ENCODE results near the gene ATP8A1. TPM values are rescaled to one million over a fixed set of nuclear protein-coding genes. Genes with fewer than 3 reads are reported as not detected.

ATP8A1 gene
- total RNA-seq, 2 donors from 2014 or later, result 17.9 to 18.7 TPM

DNA sequence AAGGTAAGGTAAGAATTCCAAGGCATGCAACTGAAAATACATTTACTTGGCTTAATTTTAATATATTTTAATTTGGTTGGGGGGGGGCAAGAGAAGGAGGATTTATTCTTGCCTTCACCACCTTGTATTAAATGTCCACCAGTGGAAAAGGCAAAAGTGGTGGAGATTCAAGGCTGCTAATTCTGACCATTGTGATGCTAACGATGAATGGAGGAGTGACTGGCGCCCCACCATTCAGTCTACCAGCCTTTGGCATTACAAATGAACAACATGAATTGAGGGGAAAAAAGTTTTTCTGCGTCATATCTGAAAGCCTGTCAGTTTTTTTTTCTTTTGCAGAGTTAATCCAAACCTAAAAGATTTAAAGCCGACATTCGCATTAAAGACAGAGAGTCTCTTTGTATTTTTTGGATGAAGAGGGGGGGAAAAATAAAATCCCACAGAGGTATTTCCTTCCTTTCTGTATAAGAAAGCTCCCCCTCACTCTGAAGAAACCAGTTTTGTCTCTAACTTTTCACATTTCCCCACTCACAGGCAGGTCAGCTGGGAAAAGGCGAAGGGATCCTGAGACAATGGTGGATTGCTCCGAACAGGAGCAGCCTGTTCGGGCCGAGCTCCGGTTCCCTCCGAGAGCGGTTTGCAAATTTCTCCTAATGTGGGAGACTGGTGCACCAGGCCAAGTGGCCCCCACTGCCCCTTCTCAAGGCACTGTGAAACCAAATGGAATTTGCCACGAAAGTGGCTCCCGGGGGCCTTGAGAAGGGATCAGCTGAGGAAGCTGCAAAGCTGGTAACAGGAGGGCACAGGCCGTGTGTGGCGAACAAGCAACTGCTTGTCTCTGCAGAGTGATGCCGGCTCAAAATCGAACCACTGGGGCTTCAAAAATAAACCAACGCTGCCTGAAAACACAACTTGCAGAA, 231.5 kb downstream of the ATP8A1 start:
- peak; percentile 63 for DNase-seq
- Histone ChIP-seq H3K36me3 (ENCODE audit: control insufficient read depth, insufficient read depth, low read length) (peaks cover 6% of the 10 kb centered on the region), H3K4me1 (ENCODE audit: control insufficient read depth, insufficient read depth, low read length) (peaks cover 11% of the 10 kb centered on the region), H3K27me3 (ENCODE audit: control insufficient read depth, insufficient read depth, low read length, poor library complexity, severe bottlenecking) (no peaks in the 10 kb centered on the region), H3K4me3 (ENCODE audit: low read length) (no peak overlapping the region), H3K9ac (ENCODE audit: extremely low read depth, low read length, poor library complexity, severe bottlenecking) (no peak overlapping the region), H3K27ac (ENCODE audit: low read depth, low read length) (peak overlapping the region; percentile 22), H3K9me3 (ENCODE audit: control insufficient read depth, low read length) (no peaks in the 10 kb centered on the region)
- Mint-ChIP-seq H3K4me1 (peaks cover 33% of the 10 kb centered on the region), H3K27ac (peak overlapping the region; percentile 21), H3K4me3 (peak overlapping the region; percentile 7), H3K27me3 (ENCODE audit: insufficient read depth) (peaks cover 57% of the 10 kb centered on the region), H3K9me3 (no peaks in the 10 kb centered on the region), H3K36me3 (ENCODE audit: low read depth) (peaks cover 20% of the 10 kb centered on the region)
- TF ChIP-seq, protein P1, sequence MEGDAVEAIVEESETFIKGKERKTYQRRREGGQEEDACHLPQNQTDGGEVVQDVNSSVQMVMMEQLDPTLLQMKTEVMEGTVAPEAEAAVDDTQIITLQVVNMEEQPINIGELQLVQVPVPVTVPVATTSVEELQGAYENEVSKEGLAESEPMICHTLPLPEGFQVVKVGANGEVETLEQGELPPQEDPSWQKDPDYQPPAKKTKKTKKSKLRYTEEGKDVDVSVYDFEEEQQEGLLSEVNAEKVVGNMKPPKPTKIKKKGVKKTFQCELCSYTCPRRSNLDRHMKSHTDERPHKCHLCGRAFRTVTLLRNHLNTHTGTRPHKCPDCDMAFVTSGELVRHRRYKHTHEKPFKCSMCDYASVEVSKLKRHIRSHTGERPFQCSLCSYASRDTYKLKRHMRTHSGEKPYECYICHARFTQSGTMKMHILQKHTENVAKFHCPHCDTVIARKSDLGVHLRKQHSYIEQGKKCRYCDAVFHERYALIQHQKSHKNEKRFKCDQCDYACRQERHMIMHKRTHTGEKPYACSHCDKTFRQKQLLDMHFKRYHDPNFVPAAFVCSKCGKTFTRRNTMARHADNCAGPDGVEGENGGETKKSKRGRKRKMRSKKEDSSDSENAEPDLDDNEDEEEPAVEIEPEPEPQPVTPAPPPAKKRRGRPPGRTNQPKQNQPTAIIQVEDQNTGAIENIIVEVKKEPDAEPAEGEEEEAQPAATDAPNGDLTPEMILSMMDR (conservative IDR thresholded peaks at IDR 0.05), result no peak
- 73 to 78% methylated on average over 16 to 17 of the region's 19 CpGs for WGBS, 2 experiments (ENCODE audit: insufficient coverage in 1 of 2, insufficient read length in 1 of 2)

DNA sequence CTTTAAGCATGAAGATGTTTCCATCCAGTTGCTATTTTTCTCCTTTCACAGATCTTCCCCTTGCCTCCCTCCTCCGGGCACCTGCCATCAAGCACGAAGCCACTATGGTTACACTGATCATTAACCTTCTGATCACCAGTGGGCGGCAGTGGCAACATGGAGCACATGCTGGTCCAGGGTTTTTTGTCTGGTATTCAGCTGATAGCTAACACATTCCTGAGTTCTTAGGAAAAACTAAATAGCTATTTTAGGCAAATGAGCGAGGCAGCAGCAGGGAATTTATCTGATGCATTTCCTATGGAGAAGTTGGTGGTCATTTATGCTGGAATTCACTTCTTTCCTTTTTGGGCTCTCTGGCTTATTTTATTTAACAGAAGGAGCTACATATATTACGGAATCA, 236.8 kb downstream of the ATP8A1 start:
- H3K4me1 ChIP-seq (ENCODE audit: control insufficient read depth, insufficient read depth, low read length), result no peaks in the 10 kb centered on the region
- H3K27ac ChIP-seq (ENCODE audit: low read depth, low read length), result no peak overlapping the region
- Mint-ChIP-seq H3K27ac (no peak overlapping the region), H3K4me1 (peaks cover 16% of the 10 kb centered on the region), H3K36me3 (ENCODE audit: low read depth) (peaks cover 19% of the 10 kb centered on the region), H3K27me3 (ENCODE audit: insufficient read depth) (peaks cover 35% of the 10 kb centered on the region), H3K9me3 (no peaks in the 10 kb centered on the region), H3K4me3 (no peak overlapping the region)
- H3K9me3 ChIP-seq (ENCODE audit: control insufficient read depth, low read length), result no peaks in the 10 kb centered on the region
- TF ChIP-seq, protein P1 (conservative IDR thresholded peaks at IDR 0.05), result no peak
- H3K27me3 ChIP-seq (ENCODE audit: control insufficient read depth, insufficient read depth, low read length, poor library complexity, severe bottlenecking), result no peaks in the 10 kb centered on the region
- WGBS, 2 experiments (ENCODE audit: insufficient coverage in 1 of 2, insufficient read length in 1 of 2), result 86 to 100% methylated on average over 3 to 5 of the region's 5 CpGs
- no peak overlapping the region for H3K4me3 ChIP-seq (ENCODE audit: low read length)
- DNase-seq, result no peak
- peaks cover 6% of the 10 kb centered on the region for H3K36me3 ChIP-seq (ENCODE audit: control insufficient read depth, insufficient read depth, low read length)
- no peak overlapping the region for H3K9ac ChIP-seq (ENCODE audit: extremely low read depth, low read length, poor library complexity, severe bottlenecking)

DNA sequence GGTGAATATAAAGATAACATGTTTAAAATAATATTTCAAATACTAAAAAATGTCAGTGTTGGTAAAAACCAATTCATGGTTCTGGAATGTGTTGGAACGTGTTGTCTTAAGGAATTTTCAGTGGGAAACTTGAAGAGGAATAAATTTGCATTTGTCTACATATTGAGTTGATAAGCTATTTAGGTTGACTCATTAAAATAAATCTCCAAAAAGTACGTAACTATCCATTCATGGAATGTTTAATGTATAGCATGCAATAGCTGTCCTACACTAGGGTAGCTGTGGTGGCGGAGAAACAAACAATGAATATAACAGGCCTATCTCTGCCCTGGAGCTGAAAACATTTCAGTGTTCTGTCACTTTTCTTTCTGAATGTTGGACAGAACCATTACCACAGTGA, 239.4 kb downstream of the ATP8A1 start:
- H3K9me3 ChIP-seq (ENCODE audit: control insufficient read depth, low read length), result no peaks in the 10 kb centered on the region
- Mint-ChIP-seq H3K27ac (no peak overlapping the region), H3K27me3 (ENCODE audit: insufficient read depth) (peaks cover 56% of the 10 kb centered on the region), H3K4me1 (peaks cover 17% of the 10 kb centered on the region), H3K36me3 (ENCODE audit: low read depth) (peaks cover 23% of the 10 kb centered on the region), H3K9me3 (no peaks in the 10 kb centered on the region), H3K4me3 (no peak overlapping the region)
- H3K27me3 ChIP-seq (ENCODE audit: control insufficient read depth, insufficient read depth, low read length, poor library complexity, severe bottlenecking), result no peaks in the 10 kb centered on the region
- H3K36me3 ChIP-seq (ENCODE audit: control insufficient read depth, insufficient read depth, low read length), result peaks cover 10% of the 10 kb centered on the region
- WGBS, 2 experiments (ENCODE audit: insufficient coverage in 1 of 2, insufficient read length in 1 of 2), result 86 to 88% methylated on average over 3 of the region's 3 CpGs
- no peak overlapping the region for H3K9ac ChIP-seq (ENCODE audit: extremely low read depth, low read length, poor library complexity, severe bottlenecking)
- no peak overlapping the region for H3K4me3 ChIP-seq (ENCODE audit: low read length)
- H3K27ac ChIP-seq (ENCODE audit: low read depth, low read length), result no peak overlapping the region
- TF ChIP-seq, protein P1 (conservative IDR thresholded peaks at IDR 0.05), result no peak
- H3K4me1 ChIP-seq (ENCODE audit: control insufficient read depth, insufficient read depth, low read length), result no peaks in the 10 kb centered on the region
- no peak for DNase-seq

All from endodermal cell (in vitro differentiated cells).